ENCODE measurements around the gene THOC6.
A peak's percentile ranks its signal among the peaks of the same experiment; 100 is the strongest.

Gene THOC6

DNA sequence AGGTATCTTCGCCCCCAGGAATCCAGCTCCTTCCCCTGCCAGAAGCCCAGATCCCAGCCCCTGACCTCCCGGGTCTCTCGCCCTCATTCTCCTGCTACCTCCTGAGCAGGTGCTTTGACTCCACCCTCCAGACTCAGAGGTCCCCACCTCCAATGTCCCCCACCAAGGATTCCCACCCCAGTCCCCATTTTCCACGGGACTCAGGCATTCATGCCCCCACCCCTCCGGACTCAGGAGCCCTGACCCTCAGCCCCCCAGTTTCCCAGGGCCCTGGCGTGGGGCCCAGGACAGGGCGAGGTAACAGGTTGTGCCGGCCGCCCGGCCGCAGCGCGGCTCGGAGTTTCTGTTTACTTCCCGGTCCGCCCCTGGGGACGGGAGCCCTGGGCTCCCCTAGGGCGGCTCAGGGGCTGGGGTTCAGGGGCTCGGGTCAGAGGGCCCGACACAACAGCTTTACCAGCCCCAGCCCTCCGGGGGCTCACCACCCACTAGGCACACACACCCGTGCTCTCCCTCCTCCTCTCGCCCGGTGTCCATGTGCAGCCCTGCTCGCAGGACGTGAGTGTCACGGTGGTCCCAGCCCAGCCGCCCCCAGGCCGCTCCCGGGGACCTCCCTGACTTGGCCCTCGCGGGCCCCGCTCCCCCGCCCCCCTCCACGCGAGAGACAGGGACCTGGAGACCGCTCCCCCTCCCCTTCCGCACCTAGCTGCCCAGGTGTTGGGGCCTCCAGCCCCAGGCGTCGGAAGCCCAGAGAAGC, 12.3 kb downstream of the THOC6 start:
- TF ChIP-seq RARB (CRISPR knock-in tag; IDR thresholded peaks at IDR 0.05): no peak
- TF ChIP-seq, protein P1, sequence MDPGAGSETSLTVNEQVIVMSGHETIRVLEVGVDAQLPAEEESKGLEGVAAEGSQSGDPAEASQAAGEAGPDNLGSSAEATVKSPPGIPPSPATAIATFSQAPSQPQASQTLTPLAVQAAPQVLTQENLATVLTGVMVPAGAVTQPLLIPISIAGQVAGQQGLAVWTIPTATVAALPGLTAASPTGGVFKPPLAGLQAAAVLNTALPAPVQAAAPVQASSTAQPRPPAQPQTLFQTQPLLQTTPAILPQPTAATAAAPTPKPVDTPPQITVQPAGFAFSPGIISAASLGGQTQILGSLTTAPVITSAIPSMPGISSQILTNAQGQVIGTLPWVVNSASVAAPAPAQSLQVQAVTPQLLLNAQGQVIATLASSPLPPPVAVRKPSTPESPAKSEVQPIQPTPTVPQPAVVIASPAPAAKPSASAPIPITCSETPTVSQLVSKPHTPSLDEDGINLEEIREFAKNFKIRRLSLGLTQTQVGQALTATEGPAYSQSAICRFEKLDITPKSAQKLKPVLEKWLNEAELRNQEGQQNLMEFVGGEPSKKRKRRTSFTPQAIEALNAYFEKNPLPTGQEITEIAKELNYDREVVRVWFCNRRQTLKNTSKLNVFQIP (CRISPR knock-in tag; IDR thresholded peaks at IDR 0.05; ENCODE audit: borderline replicate concordance, low read depth): no peak
- TF ChIP-seq, protein P2, sequence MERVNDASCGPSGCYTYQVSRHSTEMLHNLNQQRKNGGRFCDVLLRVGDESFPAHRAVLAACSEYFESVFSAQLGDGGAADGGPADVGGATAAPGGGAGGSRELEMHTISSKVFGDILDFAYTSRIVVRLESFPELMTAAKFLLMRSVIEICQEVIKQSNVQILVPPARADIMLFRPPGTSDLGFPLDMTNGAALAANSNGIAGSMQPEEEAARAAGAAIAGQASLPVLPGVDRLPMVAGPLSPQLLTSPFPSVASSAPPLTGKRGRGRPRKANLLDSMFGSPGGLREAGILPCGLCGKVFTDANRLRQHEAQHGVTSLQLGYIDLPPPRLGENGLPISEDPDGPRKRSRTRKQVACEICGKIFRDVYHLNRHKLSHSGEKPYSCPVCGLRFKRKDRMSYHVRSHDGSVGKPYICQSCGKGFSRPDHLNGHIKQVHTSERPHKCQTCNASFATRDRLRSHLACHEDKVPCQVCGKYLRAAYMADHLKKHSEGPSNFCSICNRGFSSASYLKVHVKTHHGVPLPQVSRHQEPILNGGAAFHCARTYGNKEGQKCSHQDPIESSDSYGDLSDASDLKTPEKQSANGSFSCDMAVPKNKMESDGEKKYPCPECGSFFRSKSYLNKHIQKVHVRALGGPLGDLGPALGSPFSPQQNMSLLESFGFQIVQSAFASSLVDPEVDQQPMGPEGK (CRISPR knock-in tag; IDR thresholded peaks at IDR 0.05; ENCODE audit: borderline replicate concordance): no peak
- TF ChIP-seq, protein P3, sequence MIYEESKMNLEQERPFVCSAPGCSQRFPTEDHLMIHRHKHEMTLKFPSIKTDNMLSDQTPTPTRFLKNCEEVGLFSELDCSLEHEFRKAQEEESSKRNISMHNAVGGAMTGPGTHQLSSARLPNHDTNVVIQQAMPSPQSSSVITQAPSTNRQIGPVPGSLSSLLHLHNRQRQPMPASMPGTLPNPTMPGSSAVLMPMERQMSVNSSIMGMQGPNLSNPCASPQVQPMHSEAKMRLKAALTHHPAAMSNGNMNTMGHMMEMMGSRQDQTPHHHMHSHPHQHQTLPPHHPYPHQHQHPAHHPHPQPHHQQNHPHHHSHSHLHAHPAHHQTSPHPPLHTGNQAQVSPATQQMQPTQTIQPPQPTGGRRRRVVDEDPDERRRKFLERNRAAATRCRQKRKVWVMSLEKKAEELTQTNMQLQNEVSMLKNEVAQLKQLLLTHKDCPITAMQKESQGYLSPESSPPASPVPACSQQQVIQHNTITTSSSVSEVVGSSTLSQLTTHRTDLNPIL (CRISPR knock-in tag; IDR thresholded peaks at IDR 0.05; ENCODE audit: low read depth): no peak
- TF ChIP-seq ARNTL (CRISPR knock-in tag; IDR thresholded peaks at IDR 0.05; ENCODE audit: borderline replicate concordance, low read depth): no peak
- peak; percentile 4; the same call in 1 of the 3 replicates for ATAC-seq

DNA sequence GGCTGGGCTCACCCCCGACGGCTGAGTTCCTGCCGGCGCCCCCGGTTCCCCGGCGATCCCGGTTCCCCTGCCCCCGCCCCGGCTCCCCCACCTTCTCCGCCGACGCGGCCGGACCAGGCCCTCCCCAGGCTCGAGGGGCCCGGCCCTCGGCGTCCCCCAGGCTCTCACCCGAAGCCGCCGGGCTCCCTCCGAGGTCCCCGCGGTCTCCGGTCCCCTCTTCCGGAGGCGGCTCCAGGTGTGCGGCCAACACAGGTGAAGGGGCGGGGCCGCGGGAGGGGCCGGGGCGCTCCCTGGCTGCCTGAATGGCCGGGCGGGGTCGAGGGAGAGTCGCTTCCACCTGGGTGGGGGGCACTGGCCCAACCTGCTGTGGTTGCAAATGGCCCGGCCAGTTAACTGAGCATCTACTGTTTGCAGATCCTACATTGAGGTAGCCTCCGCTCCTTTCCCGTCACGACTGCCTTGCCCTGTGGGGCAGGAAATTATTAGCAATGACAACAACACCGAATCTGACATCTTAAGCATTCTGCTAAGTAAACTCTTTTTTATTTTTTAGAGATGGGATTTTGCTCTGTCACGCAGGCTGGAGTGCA, 13.0 kb downstream of the THOC6 start, which contains the start of gene BICDL2:
Gene BICDL2 (minus strand): TSS at position 219 of the 590 bp plus-strand sequence. CDS start 1,448 bp downstream, outside the sequence.
- TF ChIP-seq ISL1 (CRISPR knock-in tag; IDR thresholded peaks at IDR 0.05) (no peak), ESRRG (CRISPR knock-in tag; IDR thresholded peaks at IDR 0.05) (no peak), BACH2 (CRISPR knock-in tag; IDR thresholded peaks at IDR 0.05; ENCODE audit: borderline replicate concordance) (no peak), SNAI2 (CRISPR knock-in tag; IDR thresholded peaks at IDR 0.05) (no peak), ARNTL (CRISPR knock-in tag; IDR thresholded peaks at IDR 0.05; ENCODE audit: borderline replicate concordance, low read depth) (no peak), ZC3H10 (CRISPR knock-in tag; IDR thresholded peaks at IDR 0.05) (no peak), ZFP30 (CRISPR knock-in tag; IDR thresholded peaks at IDR 0.05) (no peak), CSDC2 (CRISPR knock-in tag; IDR thresholded peaks at IDR 0.05) (no peak), ZNF8 (CRISPR knock-in tag; IDR thresholded peaks at IDR 0.05) (no peak), TCF4 (CRISPR knock-in tag; IDR thresholded peaks at IDR 0.05; ENCODE audit: borderline replicate concordance) (no peak), GLIS3 (CRISPR knock-in tag; IDR thresholded peaks at IDR 0.05) (no peak)
- TF ChIP-seq, protein P2 (CRISPR knock-in tag; IDR thresholded peaks at IDR 0.05; ENCODE audit: borderline replicate concordance): no peak
- TF ChIP-seq, protein P1 (CRISPR knock-in tag; IDR thresholded peaks at IDR 0.05; ENCODE audit: borderline replicate concordance, low read depth): no peak
- TF ChIP-seq, protein P3 (CRISPR knock-in tag; IDR thresholded peaks at IDR 0.05; ENCODE audit: low read depth): no peak
- TF ChIP-seq, protein P4, sequence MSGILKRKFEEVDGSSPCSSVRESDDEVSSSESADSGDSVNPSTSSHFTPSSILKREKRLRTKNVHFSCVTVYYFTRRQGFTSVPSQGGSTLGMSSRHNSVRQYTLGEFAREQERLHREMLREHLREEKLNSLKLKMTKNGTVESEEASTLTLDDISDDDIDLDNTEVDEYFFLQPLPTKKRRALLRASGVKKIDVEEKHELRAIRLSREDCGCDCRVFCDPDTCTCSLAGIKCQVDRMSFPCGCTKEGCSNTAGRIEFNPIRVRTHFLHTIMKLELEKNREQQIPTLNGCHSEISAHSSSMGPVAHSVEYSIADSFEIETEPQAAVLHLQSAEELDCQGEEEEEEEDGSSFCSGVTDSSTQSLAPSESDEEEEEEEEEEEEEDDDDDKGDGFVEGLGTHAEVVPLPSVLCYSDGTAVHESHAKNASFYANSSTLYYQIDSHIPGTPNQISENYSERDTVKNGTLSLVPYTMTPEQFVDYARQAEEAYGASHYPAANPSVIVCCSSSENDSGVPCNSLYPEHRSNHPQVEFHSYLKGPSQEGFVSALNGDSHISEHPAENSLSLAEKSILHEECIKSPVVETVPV (CRISPR knock-in tag; IDR thresholded peaks at IDR 0.05): no peak
- no peak for ATAC-seq
